Body of pancreas (tissue), 4 donors: ENCODE measurements around the gene EMP1. TPM values are rescaled to one million over a fixed set of nuclear protein-coding genes. Genes with fewer than 3 reads are reported as not detected.

Experiments
- ATAC-seq: fragments of 150-250 bp; one replicate; pipeline ENCODE4 v1.9.1; 2016
- DNase-seq, 4 donors: peaks; one replicate each; pipeline ENCODE4 v3.0.0-alpha.2; 2019
- H3K27ac ChIP-seq, 4 donors: fragments of 200-600 bp; sonication (generic); 1 replicate in 3 of 4; 2 replicates in 1 of 4; pipeline versions ENCODE4 v1.5.1 to v1.6.1; 2016 to 2019; ENCODE audit warnings: mild to moderate bottlenecking in 1 of 4, mixed read lengths in 1 of 4, moderate library complexity in 1 of 4
- H3K27me3 ChIP-seq, 2 donors: fragments of 200-600 bp; sonication (generic); one replicate each; pipeline ENCODE4 v1.6.0; 2016; ENCODE audit warnings: mild to moderate bottlenecking in 1 of 2
- H3K36me3 ChIP-seq, 2 donors: fragments of 200-600 bp; sonication (generic); replicated peaks in 1 of 2; 2 replicates each; pipeline ENCODE4 v1.5.1; 2016; ENCODE audit warnings: low read depth in 2 of 2; ENCODE audit not compliant: insufficient read depth in 1 of 2
- H3K4me1 ChIP-seq: fragments of 200-600 bp; sonication (generic); one replicate; pipeline ENCODE4 v1.6.0; 2016
- H3K4me3 ChIP-seq, 2 donors: fragments of 200-600 bp; sonication (generic); 1 replicate in 1 of 2; 2 replicates in 1 of 2; pipeline ENCODE4 v1.5.1; 2016 to 2019
- H3K9me3 ChIP-seq, 3 donors: fragments of 200-600 bp; sonication (generic); 1 replicate in 2 of 3; 2 replicates in 1 of 3; pipeline ENCODE4 v1.5.1; 2016
- POLR2A ChIP-seq, 3 donors: fragments of 450-650 bp; IDR thresholded peaks; one replicate each; pipeline ENCODE4 v1.6.1; 2016; ENCODE audit warnings: antibody characterized with exemption in 3 of 3, mild to moderate bottlenecking in 2 of 3
- WGBS, 2 donors: methylation state at CpG; one replicate each; pipeline ENCODE4 v1.1.5; 2017; 5-methylcytosine and 5-hydroxymethylcytosine counted together
- intact Hi-C: fragments of 100-400 bp; cut with DNase I; formaldehyde crosslinking; loops from one replicate; pipeline ENCODE4 v1.15.1; 2023
- total RNA-seq, 2 donors: library from RNA; depleted of rRNA; stranded (reverse); fragments of >200 nt; gene quantifications; one replicate each; pipeline ENCODE4 v1.1.0, GENCODE V29; 2016
- TF ChIP-seq, protein P1 (sequence below), 7 experiments: fragments of 450-650 bp in 4 of 7; fragments of 200-600 bp in 3 of 7; sonication (generic) in 3 of 7; IDR thresholded peaks; one replicate each; pipeline ENCODE4 v1.5.1; 2016 to 2019; ENCODE audit warnings: antibody characterized with exemption in 7 of 7

The EMP1 gene
- total RNA-seq, 2 donors from 2014 or later, result 29.0 to 40.5 TPM

DNA sequence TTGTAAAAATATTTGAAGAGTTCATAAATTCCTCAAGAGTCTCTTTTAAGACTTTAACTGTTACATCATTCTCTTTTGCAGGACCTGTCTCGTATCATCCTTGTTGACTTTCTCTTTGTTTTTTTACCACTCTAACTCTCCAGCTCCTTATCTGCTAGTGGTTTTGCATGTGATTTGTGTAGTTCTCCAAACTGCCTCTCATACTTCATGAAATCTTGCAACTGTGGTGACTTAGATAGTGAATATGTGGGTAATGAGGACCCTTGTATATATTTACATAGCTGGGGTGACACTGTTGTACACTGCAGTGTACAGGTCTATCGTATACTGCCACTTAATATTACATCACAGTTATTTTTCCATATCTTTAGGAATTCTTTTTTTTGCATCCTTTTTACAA is 40.2 kb upstream of the EMP1 start:
- DNase-seq (no peak), ATAC-seq (no peak)
- Histone ChIP-seq H3K4me3 (no peak overlapping the region), H3K4me1 (no peaks in the 10 kb centered on the region), H3K36me3 (no peaks in the 10 kb centered on the region), H3K27me3 (no peaks in the 10 kb centered on the region), H3K27ac (no peak overlapping the region), H3K9me3 (no peaks in the 10 kb centered on the region)
- no peak for TF ChIP-seq POLR2A (IDR thresholded peaks at IDR 0.05)
- TF ChIP-seq, protein P1, sequence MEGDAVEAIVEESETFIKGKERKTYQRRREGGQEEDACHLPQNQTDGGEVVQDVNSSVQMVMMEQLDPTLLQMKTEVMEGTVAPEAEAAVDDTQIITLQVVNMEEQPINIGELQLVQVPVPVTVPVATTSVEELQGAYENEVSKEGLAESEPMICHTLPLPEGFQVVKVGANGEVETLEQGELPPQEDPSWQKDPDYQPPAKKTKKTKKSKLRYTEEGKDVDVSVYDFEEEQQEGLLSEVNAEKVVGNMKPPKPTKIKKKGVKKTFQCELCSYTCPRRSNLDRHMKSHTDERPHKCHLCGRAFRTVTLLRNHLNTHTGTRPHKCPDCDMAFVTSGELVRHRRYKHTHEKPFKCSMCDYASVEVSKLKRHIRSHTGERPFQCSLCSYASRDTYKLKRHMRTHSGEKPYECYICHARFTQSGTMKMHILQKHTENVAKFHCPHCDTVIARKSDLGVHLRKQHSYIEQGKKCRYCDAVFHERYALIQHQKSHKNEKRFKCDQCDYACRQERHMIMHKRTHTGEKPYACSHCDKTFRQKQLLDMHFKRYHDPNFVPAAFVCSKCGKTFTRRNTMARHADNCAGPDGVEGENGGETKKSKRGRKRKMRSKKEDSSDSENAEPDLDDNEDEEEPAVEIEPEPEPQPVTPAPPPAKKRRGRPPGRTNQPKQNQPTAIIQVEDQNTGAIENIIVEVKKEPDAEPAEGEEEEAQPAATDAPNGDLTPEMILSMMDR (IDR thresholded peaks at IDR 0.05), result no peak
- WGBS, 2 donors, result 49 to 52% methylated on average over 2 of the region's 2 CpGs
- intact Hi-C loops, result no loop called here

DNA sequence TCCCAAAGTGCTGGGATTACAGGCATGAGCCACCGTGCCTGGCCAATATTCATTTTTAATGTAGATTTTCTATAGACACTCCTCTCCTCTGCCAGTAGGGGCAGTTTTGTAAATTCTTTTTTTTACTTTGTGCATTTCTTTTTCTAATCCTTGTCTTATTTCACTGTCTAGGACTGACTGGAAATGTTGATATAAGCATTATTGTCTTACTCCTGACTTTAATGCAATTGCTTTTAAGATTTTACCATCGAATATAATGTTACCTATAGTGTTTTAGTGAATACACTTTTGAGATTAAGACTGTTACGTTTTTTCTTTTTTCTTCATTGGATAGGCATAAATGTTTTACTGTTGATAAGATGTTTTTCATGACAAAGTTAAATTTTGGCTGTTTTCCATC is 35.4 kb upstream of the EMP1 start:
- Histone ChIP-seq H3K4me3 (no peak overlapping the region), H3K9me3 (no peaks in the 10 kb centered on the region), H3K36me3 (no peaks in the 10 kb centered on the region), H3K27me3 (no peaks in the 10 kb centered on the region), H3K4me1 (no peaks in the 10 kb centered on the region), H3K27ac (no peak overlapping the region)
- DNase-seq, result no peak
- intact Hi-C loops, result no loop called here
- TF ChIP-seq, protein P1 (IDR thresholded peaks at IDR 0.05), result no peak
- TF ChIP-seq POLR2A (IDR thresholded peaks at IDR 0.05), result no peak
- WGBS, 2 donors, result 67 to 73% methylated on average over 3 of the region's 3 CpGs
- ATAC-seq, result no peak

DNA sequence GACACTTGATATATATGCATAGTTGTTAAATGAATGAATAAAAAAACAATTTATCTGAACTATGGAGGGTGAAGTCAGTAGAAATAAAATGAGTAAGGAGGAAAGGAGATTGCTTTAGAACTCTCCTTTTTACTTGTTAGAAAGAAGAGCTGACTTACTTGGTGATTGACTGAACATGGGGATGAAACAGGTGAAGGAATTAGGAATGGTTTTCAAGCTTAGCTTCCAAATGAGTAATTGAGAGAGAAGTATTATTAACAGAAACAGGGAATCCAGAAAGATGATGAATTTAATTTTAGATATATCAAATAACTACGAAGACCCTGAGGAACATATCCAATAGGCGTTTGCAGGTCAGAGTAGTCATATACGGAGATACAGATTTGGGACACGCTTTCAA is 33.6 kb upstream of the EMP1 start:
- Histone ChIP-seq H3K4me3 (no peak overlapping the region), H3K4me1 (no peaks in the 10 kb centered on the region), H3K9me3 (no peaks in the 10 kb centered on the region), H3K36me3 (no peaks in the 10 kb centered on the region), H3K27ac (no peak overlapping the region), H3K27me3 (no peaks in the 10 kb centered on the region)
- TF ChIP-seq, protein P1 (IDR thresholded peaks at IDR 0.05), result no peak
- TF ChIP-seq POLR2A (IDR thresholded peaks at IDR 0.05), result no peak
- intact Hi-C loops, result no loop called here
- DNase-seq (no peak), ATAC-seq (no peak)
- WGBS, 2 donors, result 83 to 88% methylated on average over 4 of the region's 4 CpGs

DNA sequence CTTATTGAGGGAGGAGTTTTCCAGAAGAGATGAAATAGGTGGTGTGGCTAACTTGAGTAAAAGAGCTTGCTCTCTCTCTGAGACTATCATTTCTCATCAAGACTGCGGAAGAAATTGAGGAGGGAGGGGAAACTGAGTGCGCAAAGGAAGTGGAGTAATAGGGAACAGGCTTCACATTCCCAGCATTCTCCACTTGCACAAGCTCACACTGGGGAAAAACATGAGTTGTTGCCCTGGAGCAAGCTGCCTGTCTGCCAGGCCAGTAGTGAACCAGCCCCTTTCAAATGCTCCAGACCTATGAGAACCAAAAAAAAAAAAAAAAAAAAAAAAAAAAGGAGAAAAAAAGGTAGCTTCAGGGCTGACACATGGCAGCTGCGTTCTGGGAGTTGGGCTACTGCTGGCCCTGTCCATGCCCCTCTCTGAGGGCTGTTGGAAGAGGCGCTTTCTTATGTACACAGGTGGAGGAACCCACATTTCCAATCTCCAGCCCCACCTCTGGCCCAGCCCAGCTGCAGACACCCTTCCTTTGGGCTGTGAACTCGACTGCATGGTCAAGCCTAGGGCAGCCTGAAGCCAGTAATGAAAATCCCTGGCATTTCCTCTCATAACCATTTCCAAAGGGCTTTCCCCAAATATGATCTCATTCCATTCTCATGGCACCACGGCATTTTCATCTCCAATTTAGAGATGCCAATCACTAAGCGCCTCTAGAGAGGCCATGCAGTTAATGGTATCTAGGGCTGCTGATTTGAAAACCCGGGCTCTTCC is 32.5 kb upstream of the EMP1 start:
- intact Hi-C loops, result no loop called here
- Histone ChIP-seq H3K36me3 (no peaks in the 10 kb centered on the region), H3K4me3 (no peak overlapping the region), H3K9me3 (no peaks in the 10 kb centered on the region), H3K4me1 (no peaks in the 10 kb centered on the region), H3K27ac (no peak overlapping the region), H3K27me3 (no peaks in the 10 kb centered on the region)
- DNase-seq, result no peak
- WGBS, 2 donors, result 85 to 87% methylated on average over 8 of the region's 8 CpGs
- no peak for ATAC-seq
- TF ChIP-seq POLR2A (IDR thresholded peaks at IDR 0.05), result no peak
- TF ChIP-seq, protein P1 (IDR thresholded peaks at IDR 0.05), result no peak
